Naive B cell (primary cell): ENCODE results near the gene BID. TPM values are rescaled to one million over a fixed set of nuclear protein-coding genes. Genes with fewer than 3 reads are reported as not detected.
"Not testable (repeated sequence)": the region's sequence is repeated elsewhere in the genome, so short reads cannot be mapped to it uniquely, and the experiment has no call there.

Experiments
- ATAC-seq, 2 donors: fragments of 150-1000 bp; cut with Tn5 transposase; 2 replicates each; pipeline ENCODE4 v1.10.0; 2021; ENCODE audit warnings: low read depth in 2 of 2, mild to moderate bottlenecking in 2 of 2, moderate library complexity in 2 of 2
- DNase-seq: peaks from one replicate; pipeline ENCODE4 v3.0.0; 2022
- H3K27ac Mint-ChIP-seq, 6 donors: one replicate each; pipeline ENCODE4 v1.8.0; 2020 to 2022; ENCODE audit warnings: mild to moderate bottlenecking in 6 of 6, mixed read lengths in 6 of 6, moderate library complexity in 5 of 6, inconsistent platforms in 2 of 6
- H3K27me3 Mint-ChIP-seq, 3 donors: one replicate each; pipeline ENCODE4 v1.8.0; 2021 to 2022; ENCODE audit warnings: mixed read lengths in 3 of 3, mild to moderate bottlenecking in 1 of 3
- H3K36me3 Mint-ChIP-seq, 2 donors: one replicate each; pipeline ENCODE4 v1.8.0; 2020 to 2022; ENCODE audit warnings: mixed read lengths in 2 of 2, inconsistent platforms in 1 of 2, mild to moderate bottlenecking in 1 of 2
- H3K4me1 Mint-ChIP-seq, 3 donors: one replicate each; pipeline ENCODE4 v1.8.0; 2020 to 2022; ENCODE audit warnings: mixed read lengths in 3 of 3, inconsistent platforms in 1 of 3, mild to moderate bottlenecking in 1 of 3, moderate library complexity in 1 of 3
- H3K4me3 Mint-ChIP-seq, 8 donors: one replicate each; pipeline ENCODE4 v1.8.0; 2020 to 2022; ENCODE audit warnings: mild to moderate bottlenecking in 8 of 8, mixed read lengths in 8 of 8, moderate library complexity in 8 of 8, inconsistent platforms in 2 of 8
- H3K9me3 Mint-ChIP-seq, 7 donors: one replicate each; pipeline ENCODE4 v1.8.0; 2020 to 2022; ENCODE audit warnings: mixed read lengths in 7 of 7, mild to moderate bottlenecking in 5 of 7, inconsistent platforms in 2 of 7, moderate library complexity in 1 of 7
- polyA plus RNA-seq, 6 donors: library from polyadenylated mRNA; unstranded; fragments of 300-500 nt; fragmentation: Illumina TruSeq; gene quantifications; one replicate each; pipeline ENCODE4 v1.2.3, GENCODE V29; 2021; ENCODE audit warnings: low read depth in 6 of 6

BID gene
- polyA plus RNA-seq, 6 donors from 2014 or later, result 18.2 to 29.9 (median 23.1) TPM

- peaks cover 10 to 19% (median 17%) of the 10 kb centered on the region in 3 donors for H3K4me1 Mint-ChIP-seq
- H3K4me3 Mint-ChIP-seq, result no peak overlapping the region
- DNase-seq, result no peak
- no peaks in the 10 kb centered on the region for H3K9me3 Mint-ChIP-seq
- no peak for ATAC-seq
- no peak overlapping the region for H3K27ac Mint-ChIP-seq
- H3K27me3 Mint-ChIP-seq, result no peaks in the 10 kb centered on the region
- no peaks in the 10 kb centered on the region for H3K36me3 Mint-ChIP-seq
These were observed 70.5 kb downstream of the BID start for GRCh38 chr22:17703811-17704210.

DNA sequence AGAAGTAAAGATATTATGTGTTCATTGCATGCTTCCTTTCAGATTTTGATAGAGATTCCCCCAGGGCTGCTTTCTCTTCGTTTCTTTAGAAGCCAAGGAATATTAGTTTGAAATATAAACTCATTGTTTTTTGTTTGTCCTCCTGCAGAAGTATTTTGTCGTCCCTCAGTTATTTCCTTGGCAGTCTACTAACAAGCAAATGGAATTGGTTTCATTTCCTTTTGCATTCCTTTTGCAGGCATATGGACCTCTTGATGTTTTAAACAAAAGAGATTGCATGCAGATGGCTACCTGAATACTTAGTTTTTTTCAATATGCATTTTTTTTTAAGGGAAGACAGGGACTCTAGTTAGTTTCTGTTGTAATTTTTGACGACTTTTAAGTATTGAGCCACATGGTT is 73.5 kb downstream of the BID start:
- no peak overlapping the region for H3K4me3 Mint-ChIP-seq
- H3K27me3 Mint-ChIP-seq, result no peaks in the 10 kb centered on the region
- ATAC-seq (no peak), DNase-seq (no peak)
- H3K9me3 Mint-ChIP-seq, result no peaks in the 10 kb centered on the region
- peak overlapping the region in 2 of 6 donors; percentile 33 to 38 for H3K27ac Mint-ChIP-seq
- peaks cover 0 to 5% (median 3%) of the 10 kb centered on the region in 3 donors for H3K4me1 Mint-ChIP-seq
- H3K36me3 Mint-ChIP-seq, result peaks cover 0 to 6% of the 10 kb centered on the region in 2 donors

DNA sequence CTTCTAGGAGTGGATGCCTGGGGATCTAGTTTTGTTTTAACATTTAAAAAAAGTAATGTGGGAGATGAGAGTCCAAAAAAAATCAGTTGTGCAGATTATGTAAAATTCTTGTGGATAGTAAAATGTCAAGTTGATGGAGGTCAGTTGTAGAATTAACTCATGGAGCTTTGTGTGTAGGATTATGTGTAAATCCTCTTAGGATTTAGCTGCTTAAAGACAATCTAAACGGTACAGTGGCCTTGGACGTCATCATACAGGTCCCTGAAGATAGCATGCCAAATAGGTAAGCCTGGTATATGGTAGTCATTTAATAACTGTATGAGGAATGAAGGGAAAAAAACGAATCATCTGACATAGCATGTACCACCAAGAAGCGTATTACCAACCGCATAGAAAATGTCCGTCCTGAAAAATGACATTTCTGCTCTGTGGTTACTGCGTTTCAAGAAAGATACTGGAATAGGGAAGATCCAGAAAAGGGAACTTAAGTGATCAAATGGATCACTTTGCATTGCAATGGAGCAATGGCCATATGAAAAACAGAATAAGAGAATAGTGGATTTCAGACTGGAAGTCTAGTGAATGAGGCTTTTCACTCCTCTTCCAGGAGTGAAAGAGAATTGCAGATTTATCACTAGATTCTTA is 74.5 kb downstream of the BID start:
- Mint-ChIP-seq H3K36me3 (peaks cover 0 to 6% of the 10 kb centered on the region in 2 donors), H3K27ac (peak overlapping the region in 1 of 6 donors; percentile 6), H3K9me3 (no peaks in the 10 kb centered on the region), H3K4me3 (no peak overlapping the region), H3K27me3 (no peaks in the 10 kb centered on the region), H3K4me1 (no peaks in the 10 kb centered on the region)
- ATAC-seq (no peak), DNase-seq (no peak)

GRCh38 chr22:17698948-17699347 is 75.3 kb downstream of the BID start:
- no peak for ATAC-seq
- H3K27ac Mint-ChIP-seq, result peak overlapping the region in 2 of 6 donors; percentile 5 to 52
- no peaks in the 10 kb centered on the region for H3K9me3 Mint-ChIP-seq
- no peak overlapping the region for H3K4me3 Mint-ChIP-seq
- no peak for DNase-seq
- H3K27me3 Mint-ChIP-seq, result no peaks in the 10 kb centered on the region
- H3K36me3 Mint-ChIP-seq, result peaks cover 0 to 6% of the 10 kb centered on the region in 2 donors
- no peaks in the 10 kb centered on the region for H3K4me1 Mint-ChIP-seq

DNA sequence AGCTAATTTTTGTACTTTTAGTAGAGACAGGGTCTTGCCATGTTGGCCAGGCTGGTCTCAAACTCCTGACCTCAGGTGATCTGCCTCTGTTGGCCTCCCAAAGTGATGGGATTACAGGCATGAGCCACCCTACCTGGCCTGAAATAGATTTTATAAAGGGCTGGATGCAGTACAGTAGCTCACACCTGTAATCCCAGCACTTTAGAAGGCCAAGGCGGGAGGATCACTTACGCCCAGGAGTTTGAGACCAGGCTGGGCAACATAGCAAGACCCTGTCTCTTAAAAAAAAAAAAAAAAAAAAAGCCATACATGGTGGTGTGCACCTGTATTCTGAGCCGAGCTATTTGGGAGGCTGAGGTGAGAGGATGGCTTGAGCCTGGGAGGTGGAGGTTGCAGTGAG is 76.0 kb downstream of the BID start:
- not testable (repeated sequence) for H3K4me3 Mint-ChIP-seq, H3K36me3 Mint-ChIP-seq, ATAC-seq, DNase-seq, H3K9me3 Mint-ChIP-seq, H3K27me3 Mint-ChIP-seq, H3K4me1 Mint-ChIP-seq
- peak overlapping the region in 1 of 6 donors; percentile 52 for H3K27ac Mint-ChIP-seq

DNA sequence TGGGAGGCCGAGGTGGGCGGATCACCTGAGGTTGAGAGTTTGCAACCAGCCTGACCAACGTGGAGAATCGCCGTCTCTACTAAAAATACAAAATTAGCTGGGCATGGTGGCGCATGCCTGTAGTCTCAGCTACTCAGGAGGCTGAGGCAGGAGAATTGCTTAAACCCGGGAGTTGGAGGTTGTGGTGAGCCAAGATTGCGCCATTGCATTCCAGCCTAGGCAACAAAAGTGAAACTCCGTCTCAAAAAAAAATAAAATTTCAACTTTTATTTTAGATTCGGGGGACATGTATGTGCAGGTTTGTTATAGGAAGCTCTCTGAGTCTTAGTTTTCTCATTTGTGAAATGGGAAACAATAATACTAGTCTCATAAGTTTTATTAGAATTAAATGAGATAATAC is 77.1 kb downstream of the BID start:
- not testable (repeated sequence) for DNase-seq, H3K4me1 Mint-ChIP-seq, H3K36me3 Mint-ChIP-seq, H3K27ac Mint-ChIP-seq, H3K27me3 Mint-ChIP-seq, H3K9me3 Mint-ChIP-seq, ATAC-seq, H3K4me3 Mint-ChIP-seq

GRCh38 chr22:17695986-17696385 is 78.3 kb downstream of the BID start:
- Mint-ChIP-seq H3K4me3 (no peak overlapping the region), H3K9me3 (no peaks in the 10 kb centered on the region), H3K27ac (no peak overlapping the region), H3K36me3 (peaks cover 6 to 7% of the 10 kb centered on the region in 2 donors), H3K4me1 (no peaks in the 10 kb centered on the region), H3K27me3 (no peaks in the 10 kb centered on the region)
- no peak for ATAC-seq
- no peak for DNase-seq

- H3K36me3 Mint-ChIP-seq, result peaks cover 6 to 7% of the 10 kb centered on the region in 2 donors
- H3K27ac Mint-ChIP-seq, result peak overlapping the region in 1 of 6 donors; percentile 19
- no peaks in the 10 kb centered on the region for H3K27me3 Mint-ChIP-seq
- no peak overlapping the region for H3K4me3 Mint-ChIP-seq
- H3K4me1 Mint-ChIP-seq, result no peaks in the 10 kb centered on the region
- no peak for DNase-seq
- ATAC-seq, result no peak
- no peaks in the 10 kb centered on the region for H3K9me3 Mint-ChIP-seq
These were observed 79.5 kb downstream of the BID start for GRCh38 chr22:17694752-17695151.

GRCh38 chr22:17694193-17694592 is 80.1 kb downstream of the BID start:
- Mint-ChIP-seq H3K27ac (no peak overlapping the region), H3K9me3 (no peaks in the 10 kb centered on the region), H3K36me3 (peaks cover 6 to 7% of the 10 kb centered on the region in 2 donors), H3K4me3 (no peak overlapping the region), H3K27me3 (no peaks in the 10 kb centered on the region), H3K4me1 (no peaks in the 10 kb centered on the region)
- ATAC-seq, result no peak
- DNase-seq, result no peak

DNA sequence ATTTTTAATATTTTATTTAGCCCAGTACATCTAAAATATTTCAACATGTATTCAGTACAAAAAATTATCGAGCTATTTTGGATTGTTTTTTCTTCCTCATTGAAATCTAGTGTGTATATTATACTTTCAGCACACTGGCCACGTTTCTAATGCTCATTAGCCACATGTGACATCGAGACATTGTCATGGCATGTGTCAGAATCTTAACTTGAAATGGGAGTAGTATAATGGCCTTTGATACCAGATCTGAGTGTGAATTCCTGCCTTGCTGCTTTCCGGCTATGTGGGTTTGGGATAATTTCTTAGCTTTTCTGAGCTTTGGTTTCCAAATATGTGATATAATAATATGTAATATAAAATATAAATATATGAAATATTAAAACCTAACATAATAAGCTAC is 81.4 kb downstream of the BID start:
- H3K4me1 Mint-ChIP-seq, result peaks cover 0 to 4% (median 0%) of the 10 kb centered on the region in 3 donors
- H3K27me3 Mint-ChIP-seq, result no peaks in the 10 kb centered on the region
- ATAC-seq (no peak), DNase-seq (no peak)
- H3K4me3 Mint-ChIP-seq, result no peak overlapping the region
- peaks cover 6 to 7% of the 10 kb centered on the region in 2 donors for H3K36me3 Mint-ChIP-seq
- H3K9me3 Mint-ChIP-seq, result no peaks in the 10 kb centered on the region
- no peak overlapping the region for H3K27ac Mint-ChIP-seq

DNA sequence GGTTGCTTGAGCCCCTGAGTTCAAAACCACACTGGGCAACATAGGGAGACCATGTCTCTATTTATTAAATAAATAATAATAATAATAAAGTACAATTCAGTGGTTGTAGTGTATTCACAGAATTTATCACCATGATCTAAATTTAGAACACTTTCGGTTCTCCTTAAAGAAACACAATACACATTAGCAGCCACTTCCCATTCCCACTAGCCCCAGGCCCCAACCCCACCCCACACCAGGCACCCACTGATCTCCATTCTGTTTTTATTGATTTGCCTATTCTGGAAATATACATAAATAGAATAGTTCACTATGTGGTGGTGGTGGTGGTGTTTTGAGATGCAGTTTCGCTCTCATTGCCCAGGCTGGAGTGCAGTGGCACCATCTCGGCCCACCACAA is 90.0 kb downstream of the BID start:
- Mint-ChIP-seq H3K9me3 (no peaks in the 10 kb centered on the region), H3K36me3 (no peaks in the 10 kb centered on the region), H3K27ac (no peak overlapping the region), H3K27me3 (no peaks in the 10 kb centered on the region), H3K4me3 (no peak overlapping the region), H3K4me1 (peaks cover 0 to 13% (median 8%) of the 10 kb centered on the region in 3 donors)
- DNase-seq (no peak), ATAC-seq (peak in 1 of 2 donors; percentile 23)

Other genes starting within 250 kb of the BID start
- gene SLC25A18, start 211.0 kb downstream of the BID start, polyA plus RNA-seq, result under 1 TPM in 1 of 6 donors, not detected in 5; 0.13 TPM
- 100 to 1,000 TPM in 4 of 6 donors, 10 to 100 TPM in 2; 86.0 to 127 (median 107) TPM for gene ATP6V1E1, start 145.7 kb downstream of the BID start, polyA plus RNA-seq
- gene BCL2L13, start 135.7 kb downstream of the BID start, polyA plus RNA-seq, result 10 to 100 TPM; 21.5 to 49.5 (median 47.7) TPM